ENCODE measurements around the gene MN1.

MN1 gene

GRCh38 chr22:27731621-27732020 is 69.9 kb downstream of the MN1 start:
- no peak for DNase-seq

- DNase-seq = no peak
Observed at GRCh38 chr22:27730641-27731433, 70.7 kb downstream of the MN1 start.

- no peak for DNase-seq
Observed at GRCh38 chr22:27729246-27729645, 72.3 kb downstream of the MN1 start.

GRCh38 chr22:27727673-27728451 is 73.7 kb downstream of the MN1 start:
- no peak for DNase-seq

GRCh38 chr22:27726686-27727449 is 74.7 kb downstream of the MN1 start:
- DNase-seq = no peak

GRCh38 chr22:27726331-27726685 is 75.2 kb downstream of the MN1 start:
- no peak for DNase-seq

GRCh38 chr22:27725661-27726060 is 75.9 kb downstream of the MN1 start:
- DNase-seq = no peak

GRCh38 chr22:27724709-27725108 is 76.8 kb downstream of the MN1 start:
- DNase-seq = no peak

- no peak for DNase-seq
Observed at GRCh38 chr22:27724157-27724556, 77.4 kb downstream of the MN1 start.

- no peak for DNase-seq
Observed at GRCh38 chr22:27723708-27724107, 77.8 kb downstream of the MN1 start.

GRCh38 chr22:27723158-27723557 is 78.4 kb downstream of the MN1 start:
- no peak for DNase-seq

- no peak for DNase-seq
Observed at GRCh38 chr22:27720860-27721259, 80.7 kb downstream of the MN1 start.

GRCh38 chr22:27719535-27720227 is 81.9 kb downstream of the MN1 start:
- DNase-seq = no peak

- no peak for DNase-seq
Observed at GRCh38 chr22:27719036-27719347, 82.6 kb downstream of the MN1 start.

- DNase-seq = no peak
Observed at GRCh38 chr22:27718186-27719035, 83.1 kb downstream of the MN1 start.

GRCh38 chr22:27717094-27717493 is 84.5 kb downstream of the MN1 start:
- no peak for DNase-seq

- no peak for DNase-seq
Observed at GRCh38 chr22:27716074-27716473, 85.5 kb downstream of the MN1 start.

- no peak for DNase-seq
Observed at GRCh38 chr22:27715106-27715505, 86.5 kb downstream of the MN1 start.

GRCh38 chr22:27714068-27714467 is 87.5 kb downstream of the MN1 start:
- no peak for DNase-seq

GRCh38 chr22:27713461-27713860 is 88.1 kb downstream of the MN1 start:
- no peak for DNase-seq

GRCh38 chr22:27711756-27712155 is 89.8 kb downstream of the MN1 start:
- no peak for DNase-seq

- no peak for DNase-seq
Observed at GRCh38 chr22:27711012-27711411, 90.5 kb downstream of the MN1 start.

All from NCI-H748 treated with DMSO at 0.1 percent for 48 hours (cell line).